IMR-90 (cell line): ENCODE measurements around the gene LAMC3.

ENCODE experiments used
- BHLHE40 ChIP-seq: fragments of 150-350 bp; IDR thresholded peaks from 2 replicates; pipeline ENCODE4 v1.6.1; 2016; ENCODE audit warnings: mild to moderate bottlenecking, low read depth, low read length
- CTCF ChIP-seq: conservative IDR thresholded peaks from 2 replicates; pipeline ENCODE4 v1.5.1; 2012; ENCODE audit warnings: mild to moderate bottlenecking, low read depth, low read length, improper control_type of control experiment
- ELK1 ChIP-seq: fragments of 150-350 bp; IDR thresholded peaks from 2 replicates; pipeline ENCODE4 v1.6.1; 2016; ENCODE audit warnings: low read depth, mild to moderate bottlenecking, low read length, moderate library complexity, borderline replicate concordance
- MAFK ChIP-seq: IDR thresholded peaks from 2 replicates; pipeline ENCODE4 v1.6.1; 2012; ENCODE audit warnings: low read depth, low read length, improper control_type of control experiment
- MXI1 ChIP-seq: IDR thresholded peaks from 2 replicates; pipeline ENCODE4 v1.6.1; 2012; ENCODE audit warnings: low read depth, mild to moderate bottlenecking, low read length, moderate library complexity, borderline replicate concordance
- NFE2L2 ChIP-seq: fragments of 150-350 bp; IDR thresholded peaks from 2 replicates; pipeline ENCODE4 v1.6.1; 2016; ENCODE audit warnings: low read depth, mild to moderate bottlenecking, low read length
- POLR2A ChIP-seq: IDR thresholded peaks from 2 replicates; pipeline ENCODE4 v1.6.1; 2012; ENCODE audit warnings: mild to moderate bottlenecking, low read depth, low read length
- RFX5 ChIP-seq: IDR thresholded peaks from 2 replicates; pipeline ENCODE4 v1.8.0; 2012; ENCODE audit warnings: low read depth, mild to moderate bottlenecking, low read length, moderate library complexity

- TF ChIP-seq MAFK, result no peak
- TF ChIP-seq CTCF, result no peak
- no peak for TF ChIP-seq POLR2A
- no peak for TF ChIP-seq BHLHE40
- TF ChIP-seq ELK1, result no peak
- no peak for TF ChIP-seq RFX5
- TF ChIP-seq NFE2L2, result no peak
- no peak for TF ChIP-seq MXI1
Measured at GRCh38 chr9:130983359-130983670, 25.7 kb upstream of the LAMC3 start.
